ENCODE data around the gene C2CD2. TPM values are rescaled to one million over a fixed set of nuclear protein-coding genes. Genes with fewer than 3 reads are reported as not detected.

C2CD2 gene
- total and polyA plus RNA-seq, 2 of the 4 experiments (the other 2 are of a cell fraction), result 15.6 to 25.3 TPM

- POLR2A ChIA-PET (ENCODE audit: unreplicated experiment), result no interaction called here
- Histone ChIP-seq H3K36me3 (ENCODE audit: control insufficient read depth, insufficient read depth, low read length) (peaks cover 21% of the 10 kb centered on the region), H2AK5ac (ENCODE audit: low read depth, low read length) (no peak overlapping the region), H3K56ac (ENCODE audit: extremely low read depth, insufficient read depth, low read length) (no peak overlapping the region), H3K23ac (ENCODE audit: low read depth, low read length) (no peak overlapping the region; the same call in 1 of the 2 replicates), H3K4me1 (ENCODE audit: control insufficient read depth, insufficient read depth, low read length) (peaks cover 11% of the 10 kb centered on the region), H4K91ac (ENCODE audit: insufficient read depth, low read depth, low read length) (no peak overlapping the region), H3K14ac (replicated peaks; ENCODE audit: low read depth, low read length) (no peak overlapping the region), H4K5ac (ENCODE audit: low read depth, low read length) (no peak overlapping the region), H3K9ac (ENCODE audit: low read depth, low read length) (no peak overlapping the region), H3K18ac (ENCODE audit: low read depth, low read length) (no peak overlapping the region), H4K20me1 (ENCODE audit: insufficient read depth, low read length) (no peaks in the 10 kb centered on the region), H3K27me3 (ENCODE audit: control insufficient read depth, insufficient read depth, low read length) (no peaks in the 10 kb centered on the region), H3K4me3 (ENCODE audit: insufficient read depth, low read depth, low read length) (no peak overlapping the region), H2BK20ac (ENCODE audit: low read depth, low read length) (no peak overlapping the region), H2BK15ac (ENCODE audit: low read depth, low read length) (no peak overlapping the region), H2BK120ac (ENCODE audit: low read depth, low read length) (no peak overlapping the region), H3K9me3 (ENCODE audit: control insufficient read depth, insufficient read depth, low read length) (no peaks in the 10 kb centered on the region), H2AFZ (replicated peaks; ENCODE audit: low read length, poor library complexity) (no peak overlapping the region), H3K79me1 (ENCODE audit: low read depth in 1 of 2, low read length in 2 of 2) (peaks cover 12 to 37% of the 10 kb centered on the region in 2 experiments), H3K4me2 (ENCODE audit: low read depth, low read length) (no peak overlapping the region), H2BK5ac (ENCODE audit: low read depth, low read length, poor library complexity, severe bottlenecking) (no peak overlapping the region), H3K27ac (ENCODE audit: insufficient read depth, low read length) (no peak overlapping the region), H3K9me1 (ENCODE audit: insufficient read depth, low read length) (peaks cover 13% of the 10 kb centered on the region), H4K8ac (ENCODE audit: low read depth in 2 of 2, low read length in 2 of 2) (no peak overlapping the region), H3K4ac (ENCODE audit: low read depth, low read length) (no peak overlapping the region), H2AK9ac (replicated peaks; ENCODE audit: low read depth, low read length, poor library complexity) (no peak overlapping the region)
- no peak for TF ChIP-seq RAD21 (IDR thresholded peaks at IDR 0.05; ENCODE audit: low read length)
- TF ChIP-seq MXI1 (IDR thresholded peaks at IDR 0.05; ENCODE audit: borderline replicate concordance, low read depth, low read length), result no peak
- TF ChIP-seq POLR2A (IDR thresholded peaks at IDR 0.05; ENCODE audit: low read depth, low read length), result no peak
- no peak for TF ChIP-seq FOS (IDR thresholded peaks at IDR 0.05; ENCODE audit: low read depth, low read length)
- no peak for TF ChIP-seq CTCF (conservative IDR thresholded peaks at IDR 0.05; ENCODE audit: low read depth, low read length)
- no peak for TF ChIP-seq MAZ (IDR thresholded peaks at IDR 0.05; ENCODE audit: borderline replicate concordance, low read depth, low read length)
- TF ChIP-seq RFX5 (IDR thresholded peaks at IDR 0.05; ENCODE audit: low read depth, low read length), result no peak
- ATAC-seq (ENCODE audit: low read depth) (no peak), DNase-seq (no peak)
- intact Hi-C loops (cut with micrococcal nuclease), result no loop called here
- WGBS, 2 experiments (ENCODE audit: extremely low coverage in 2 of 2, insufficient read length in 1 of 2), result no CpG with 5 or more reads among the region's 7 CpGs
- BruUV-seq (replicated peaks), result no TSS peak
- in situ Hi-C loops (cut with MboI; ENCODE audit: low sequenced_read_pairs), result no loop called here
- dilution Hi-C loops (cut with HindIII; ENCODE audit: low sequenced_read_pairs, unreplicated experiment), result no loop called here
- CTCF ChIA-PET, result no interaction called here
These were observed 32.8 kb downstream of the C2CD2 start for GRCh38 chr21:41921021-41921420.
